GM21423 (cell line): ENCODE results near the gene PCOLCE2.

Experiments
- ATAC-seq: cut with Tn5 transposase; IDR thresholded peaks from one replicate; pipeline ENCODE4 v1.9.1; 2021; ENCODE audit warnings: mild to moderate bottlenecking, moderate library complexity; ENCODE audit not compliant: unreplicated experiment

PCOLCE2 gene

GRCh38 chr3:142817356-142817755 is 71.5 kb downstream of the PCOLCE2 start:
- ATAC-seq, result no peak

DNA sequence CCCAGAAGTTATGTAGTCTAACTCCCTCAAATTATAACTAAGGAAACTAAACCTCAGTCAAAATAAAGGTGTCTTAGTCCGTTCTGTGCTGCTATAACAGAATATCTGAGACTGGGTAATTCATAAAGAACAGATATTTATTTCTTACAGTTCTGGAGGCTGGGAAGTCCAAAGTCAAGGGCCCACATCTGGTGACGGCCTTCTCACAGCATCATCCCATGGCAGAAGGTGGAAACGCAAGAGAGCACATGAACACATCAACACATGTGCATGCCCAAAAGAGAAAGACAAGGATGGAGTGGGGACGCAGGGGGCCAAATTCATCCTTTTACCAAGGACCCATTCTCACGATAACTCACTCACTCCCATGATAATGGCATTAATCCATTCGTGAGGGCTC is 73.1 kb downstream of the PCOLCE2 start:
- no peak for ATAC-seq

DNA sequence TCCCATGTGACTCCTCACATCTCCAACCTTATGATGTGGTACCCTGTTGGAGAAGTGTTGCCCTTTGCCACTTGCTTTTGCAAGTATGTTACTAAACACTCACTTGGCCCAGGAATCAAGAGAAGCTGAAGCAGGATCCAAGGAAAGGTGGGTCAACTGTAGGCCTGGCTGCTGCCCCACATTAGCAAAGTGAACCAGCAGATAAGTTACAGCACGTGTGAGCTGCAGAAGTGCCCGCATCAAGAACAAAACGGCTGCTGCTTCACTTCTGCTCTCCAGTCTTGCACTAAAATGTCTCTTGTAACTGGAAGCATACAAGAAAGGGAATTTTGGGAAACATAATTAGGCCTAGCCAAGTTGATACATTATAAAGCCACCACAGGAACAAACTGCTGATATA is 79.6 kb downstream of the PCOLCE2 start:
- ATAC-seq, result no peak

GRCh38 chr3:142808103-142808917 is 80.6 kb downstream of the PCOLCE2 start:
- ATAC-seq, result no peak

- ATAC-seq, result no peak
Measured at GRCh38 chr3:142802891-142803290, 86.0 kb downstream of the PCOLCE2 start.

DNA sequence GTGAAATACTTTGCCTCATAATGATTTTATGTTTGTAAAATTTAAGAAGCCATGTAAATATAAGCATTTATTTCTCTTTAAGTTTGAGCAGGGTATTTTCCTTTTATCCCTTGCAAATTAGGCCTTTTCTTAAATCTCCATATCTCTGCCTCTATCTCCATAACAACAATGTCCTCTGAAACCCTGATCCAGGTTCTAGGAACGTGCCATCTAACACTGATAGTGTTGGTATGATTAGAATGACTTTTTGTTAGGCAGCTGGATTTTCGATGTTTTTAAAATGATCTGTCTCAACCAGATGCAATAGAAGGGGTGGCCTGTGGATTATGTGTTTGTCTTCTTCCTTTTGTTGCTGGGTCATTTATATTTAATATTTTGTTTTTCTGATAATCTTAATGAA is 87.1 kb downstream of the PCOLCE2 start:
- no peak for ATAC-seq

DNA sequence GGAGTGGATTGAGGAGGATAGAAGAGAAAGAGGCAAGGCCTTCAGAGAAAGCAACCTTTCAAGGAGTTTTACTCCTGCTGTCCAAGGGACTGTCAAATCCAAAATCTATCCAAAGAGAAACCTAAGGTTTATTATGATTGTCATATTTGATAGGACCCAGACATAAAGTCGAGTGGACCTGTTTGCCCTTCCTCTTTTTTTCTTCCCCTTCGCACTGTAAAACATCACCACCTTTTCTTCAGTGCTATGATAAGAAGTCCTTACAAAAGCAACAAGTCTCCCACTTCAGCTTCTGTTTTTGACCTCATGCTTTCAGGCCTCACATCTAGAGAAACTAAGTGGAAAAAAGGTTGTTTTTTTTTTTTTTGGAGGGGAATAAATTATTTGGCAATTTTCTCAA is 92.1 kb downstream of the PCOLCE2 start:
- ATAC-seq, result no peak

DNA sequence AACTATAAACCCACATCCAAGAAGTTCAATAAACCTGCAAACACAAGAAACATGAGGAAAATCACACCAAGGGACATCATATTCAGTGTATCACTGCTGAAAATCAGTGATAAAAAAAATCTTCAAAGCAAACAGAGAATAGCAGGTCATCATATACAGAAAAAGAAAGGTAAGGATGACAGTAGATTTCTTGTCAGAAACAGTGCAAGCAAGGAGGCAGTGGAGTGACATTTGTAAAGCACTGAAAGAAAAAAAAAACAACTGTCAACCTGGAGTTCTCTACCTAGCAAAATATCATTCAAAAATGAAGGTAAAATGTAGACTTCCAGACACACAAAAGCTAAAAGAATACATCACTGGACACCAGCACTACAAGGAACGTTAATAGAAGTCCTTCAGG is 93.6 kb downstream of the PCOLCE2 start:
- ATAC-seq, result no peak

GRCh38 chr3:142794508-142794907 is 94.4 kb downstream of the PCOLCE2 start:
- no peak for ATAC-seq

DNA sequence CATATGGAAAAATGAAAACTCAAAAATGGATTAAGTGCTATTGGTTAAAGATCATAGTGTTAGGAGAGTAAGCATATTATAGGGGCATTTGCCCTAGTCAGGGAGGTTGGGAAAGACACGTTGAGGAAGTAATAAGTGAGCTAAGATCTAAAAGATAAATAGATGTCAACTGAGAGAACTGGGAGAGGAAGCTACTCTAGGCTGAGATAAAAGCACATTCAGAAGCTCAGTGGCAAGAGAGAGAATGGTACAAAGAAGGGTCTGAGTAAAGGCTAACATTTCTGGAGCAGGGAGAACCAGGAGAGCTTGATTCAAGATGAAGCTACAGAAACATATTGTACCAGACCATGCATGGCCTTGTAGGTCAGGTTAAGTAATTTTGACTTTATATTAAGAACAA is 101.2 kb downstream of the PCOLCE2 start:
- ATAC-seq, result no peak

DNA sequence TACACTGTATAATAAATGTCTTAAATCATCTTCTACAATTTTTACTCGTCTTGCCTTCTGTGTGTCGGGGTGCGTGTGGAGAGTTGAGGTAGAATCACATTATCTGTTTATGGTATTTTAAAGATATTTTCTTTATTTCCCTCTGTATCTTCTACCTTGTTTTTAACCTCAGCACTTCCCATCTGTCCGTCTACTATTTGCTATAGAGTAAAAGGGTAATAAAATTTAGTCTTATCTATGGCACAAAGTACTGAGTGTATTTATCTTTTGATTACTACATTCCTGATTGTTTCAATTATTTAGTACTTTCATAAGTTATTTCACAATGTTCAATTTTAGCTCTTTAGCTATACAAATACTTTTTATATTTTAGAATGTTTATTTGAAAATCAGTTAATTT is 102.9 kb downstream of the PCOLCE2 start:
- no peak for ATAC-seq

DNA sequence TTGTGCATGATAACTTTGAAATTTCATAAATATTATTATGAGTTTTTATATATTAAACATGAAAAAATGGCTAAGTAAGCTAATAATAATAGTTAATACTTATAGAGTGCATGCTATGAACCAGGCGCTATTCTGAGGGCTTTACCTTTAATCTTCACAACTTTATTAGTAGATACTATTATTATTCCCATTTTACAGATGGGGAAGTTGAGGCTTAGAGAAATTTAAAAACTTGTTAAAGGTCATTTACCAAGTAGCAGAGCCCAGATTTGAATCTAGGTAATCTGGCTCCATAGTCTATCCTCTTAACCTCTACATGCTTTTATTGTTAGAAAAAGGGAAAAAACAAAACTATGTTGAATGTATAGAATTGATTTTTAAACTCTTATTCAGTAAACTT is 104.7 kb downstream of the PCOLCE2 start:
- no peak for ATAC-seq

DNA sequence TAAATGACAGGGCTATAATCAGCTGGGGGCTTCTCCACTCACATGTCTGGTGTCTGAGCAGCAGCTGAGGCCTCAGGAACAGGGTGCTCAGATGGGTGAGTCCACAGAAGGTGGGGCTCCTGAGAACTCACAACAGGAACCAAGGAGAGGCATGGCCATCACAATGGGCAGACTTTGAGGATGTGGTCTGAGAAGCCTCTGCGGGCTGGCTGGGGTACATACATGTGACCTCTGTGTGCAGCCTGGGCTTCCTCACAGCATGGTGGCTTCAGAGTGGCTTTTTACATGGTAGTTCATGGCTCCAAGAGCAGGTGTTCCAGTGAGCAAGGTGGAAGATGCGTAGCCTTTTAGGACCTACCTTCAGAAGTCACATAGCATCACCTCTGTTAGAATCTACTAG is 106.3 kb downstream of the PCOLCE2 start:
- ATAC-seq, result no peak

DNA sequence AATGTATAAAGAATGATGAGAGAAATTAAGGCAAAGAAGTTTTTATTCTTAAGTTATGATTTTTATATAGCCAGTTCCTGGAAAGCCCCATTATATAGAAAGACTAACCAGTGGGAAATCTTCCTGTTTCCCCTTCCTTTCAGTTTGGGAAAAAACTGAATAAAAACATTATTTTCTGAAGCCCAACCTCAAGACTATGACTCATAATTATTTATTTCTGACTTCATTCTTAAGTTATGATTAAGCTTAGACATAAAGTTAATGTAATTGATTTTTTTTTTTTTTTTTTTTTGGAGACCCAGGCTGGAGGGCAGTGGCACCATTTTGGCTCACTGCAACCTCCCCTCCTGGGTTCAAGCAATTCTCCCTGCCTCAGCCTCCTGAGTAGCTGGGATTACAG is 109.3 kb downstream of the PCOLCE2 start:
- no peak for ATAC-seq

- no peak for ATAC-seq
Measured at GRCh38 chr3:142778541-142778940, 110.3 kb downstream of the PCOLCE2 start.

DNA sequence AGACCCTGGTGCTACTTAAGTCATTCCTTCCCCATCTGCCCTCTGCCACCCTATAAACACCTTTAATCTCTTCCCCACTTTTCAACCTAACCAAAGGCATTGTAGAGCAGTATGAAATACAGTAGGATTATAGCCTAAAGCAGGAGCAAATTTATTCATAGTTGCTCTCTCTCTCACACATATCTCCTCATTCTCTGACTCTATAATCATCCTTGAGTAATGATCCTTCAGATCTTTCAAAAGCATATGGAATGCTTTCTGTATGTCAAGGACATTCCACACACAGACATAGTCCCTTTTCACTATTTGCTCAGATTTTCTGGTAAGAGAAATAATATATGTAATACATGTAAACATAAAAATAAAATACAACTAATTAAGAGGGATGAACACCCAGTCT is 111.0 kb downstream of the PCOLCE2 start:
- no peak for ATAC-seq

GRCh38 chr3:142768338-142768737 is 120.5 kb downstream of the PCOLCE2 start:
- no peak for ATAC-seq
